Effector memory CD4-positive, alpha-beta T cell (primary cell): ENCODE results near the gene STEAP1B.
"Not testable (repeated sequence)": the region's sequence is repeated elsewhere in the genome, so short reads cannot be mapped to it uniquely, and the experiment has no call there.

ENCODE experiments used
- DNase-seq, 3 donors: peaks; one replicate each; pipeline ENCODE4 v3.0.0-alpha.2; 2020
- H3K27ac ChIP-seq: 2 replicates; pipeline ENCODE4 v1.7.0; 2013; ENCODE audit warnings: mild to moderate bottlenecking, low read length, moderate library complexity; ENCODE audit not compliant: insufficient read depth, poor library complexity, severe bottlenecking
- H3K27me3 ChIP-seq: replicated peaks from 2 replicates; pipeline ENCODE4 v1.7.0; 2013; ENCODE audit warnings: mild to moderate bottlenecking, low read length; ENCODE audit not compliant: insufficient read depth, control insufficient read depth, poor library complexity, severe bottlenecking
- H3K36me3 ChIP-seq: 2 replicates; pipeline ENCODE4 v1.7.0; 2013; ENCODE audit warnings: mild to moderate bottlenecking, low read length, moderate library complexity; ENCODE audit not compliant: control insufficient read depth, insufficient read depth
- H3K4me1 ChIP-seq: 2 replicates; pipeline ENCODE4 v1.7.0; 2013; ENCODE audit warnings: low read length, mild to moderate bottlenecking; ENCODE audit not compliant: control insufficient read depth, insufficient read depth, poor library complexity, severe bottlenecking
- H3K4me3 ChIP-seq: 2 replicates; pipeline ENCODE4 v1.7.0; 2013; ENCODE audit warnings: low read length, low read depth, mild to moderate bottlenecking; ENCODE audit not compliant: insufficient read depth, poor library complexity, severe bottlenecking
- H3K9me3 ChIP-seq: 2 replicates; pipeline ENCODE4 v1.7.0; 2013; ENCODE audit warnings: mild to moderate bottlenecking, low read length, moderate library complexity; ENCODE audit not compliant: control insufficient read depth
- total RNA-seq, 3 donors: gene quantifications; one replicate each; lab custom pipeline; 2026; lab: John Stamatoyannopoulos, UW

STEAP1B gene
- 0 reads per million in 3 donors for total RNA-seq

DNA sequence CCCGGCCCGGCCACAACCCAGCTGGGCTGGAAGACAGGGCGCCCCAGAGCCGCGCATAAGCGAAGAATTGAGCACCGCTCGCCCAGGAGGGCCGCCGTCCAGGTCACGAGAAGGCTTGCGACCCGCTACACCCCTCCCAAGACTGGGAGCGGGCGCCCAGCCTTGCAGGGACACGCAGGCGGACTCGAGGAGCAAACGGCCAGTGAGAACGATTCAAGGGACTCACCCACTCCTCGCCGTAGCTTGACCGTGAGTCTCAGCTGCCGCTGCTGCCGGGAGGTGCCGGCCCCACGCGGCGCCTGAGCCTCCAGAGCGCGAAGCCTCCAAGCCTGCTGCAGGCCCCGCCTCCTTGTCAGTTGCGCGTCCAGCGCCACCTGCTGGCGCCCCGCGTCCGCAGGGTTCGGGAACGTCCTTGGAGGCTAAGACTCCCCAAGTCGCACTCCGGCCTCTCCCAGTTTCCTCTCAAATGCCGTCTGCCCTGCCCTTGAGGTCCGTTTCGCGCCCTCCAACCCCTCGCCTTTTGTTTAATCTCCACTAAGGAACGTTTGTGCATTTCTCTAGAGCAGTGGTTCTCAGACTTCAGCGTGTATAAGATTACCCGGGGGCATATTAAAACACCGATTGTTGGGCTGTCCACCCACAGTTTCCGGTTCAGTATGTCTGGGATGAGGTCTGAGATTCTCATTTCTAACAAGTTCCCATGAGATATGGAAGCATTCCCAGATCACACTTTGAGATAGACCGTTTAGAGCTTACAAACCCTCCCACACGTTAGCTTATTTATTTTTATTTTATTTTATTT is at the start of gene STEAP1B:
TSS of gene STEAP1B (minus strand) at position 301 of the 802 bp plus-strand sequence. CDS start 5,333 bp downstream, outside the sequence.
- peak; percentile 50 to 67 (median 55) for DNase-seq
- not testable (repeated sequence) for H3K4me1 ChIP-seq, H3K27ac ChIP-seq, H3K27me3 ChIP-seq, H3K9me3 ChIP-seq, H3K36me3 ChIP-seq
- peak within 1 kb of the TSS; percentile 25 for H3K4me3 ChIP-seq

- peaks cover 4% of the 10 kb centered on the region for H3K27me3 ChIP-seq
- DNase-seq, result no peak
- H3K4me3 ChIP-seq, result no peak overlapping the region
- H3K27ac ChIP-seq, result no peak overlapping the region
- H3K9me3 ChIP-seq, result no peaks in the 10 kb centered on the region
- H3K4me1 ChIP-seq, result peaks cover 3% of the 10 kb centered on the region
- H3K36me3 ChIP-seq, result no peaks in the 10 kb centered on the region
Measured at GRCh38 chr7:22549051-22549450, 49.1 kb upstream of the STEAP1B start.

DNA sequence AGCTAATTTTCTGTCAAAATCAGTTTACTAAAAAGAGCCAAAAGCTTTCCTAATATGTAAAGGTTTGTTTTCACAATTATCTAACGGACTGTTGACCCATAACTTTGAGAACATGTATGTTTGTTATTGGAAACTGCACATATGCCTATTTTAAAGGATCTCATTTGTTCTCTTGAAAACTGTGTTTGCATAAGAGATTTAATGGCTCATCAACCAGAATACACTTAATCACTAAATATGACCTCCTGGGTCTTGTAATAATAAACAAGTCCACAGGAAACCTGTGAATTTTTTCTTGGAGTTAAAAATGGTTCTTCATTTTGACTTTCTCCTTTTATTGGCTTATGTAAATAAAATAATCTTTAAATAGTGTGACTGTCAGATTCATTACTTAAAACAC is 48.3 kb upstream of the STEAP1B start:
- Histone ChIP-seq H3K9me3 (no peaks in the 10 kb centered on the region), H3K4me3 (no peak overlapping the region), H3K27me3 (peaks cover 4% of the 10 kb centered on the region), H3K36me3 (no peaks in the 10 kb centered on the region), H3K27ac (no peak overlapping the region), H3K4me1 (peaks cover 3% of the 10 kb centered on the region)
- no peak for DNase-seq

DNA sequence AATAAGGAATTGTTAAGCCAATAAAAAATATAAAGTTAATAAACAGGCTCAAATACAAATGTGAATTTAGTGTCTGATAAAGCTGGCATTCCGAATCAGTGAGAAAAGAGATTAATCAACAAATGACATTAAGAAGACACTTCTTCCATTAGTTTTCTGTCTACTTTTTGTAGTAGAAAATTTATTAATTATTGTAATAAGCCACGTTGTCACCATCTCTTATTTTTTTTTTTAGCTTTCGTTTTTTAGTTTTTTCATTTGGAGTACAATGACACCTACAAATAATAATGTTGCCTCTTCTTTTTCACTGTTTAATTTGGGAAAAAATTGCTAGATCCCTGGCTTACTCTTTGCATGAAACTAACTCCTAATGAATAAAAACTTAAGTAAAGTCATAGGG is 46.8 kb upstream of the STEAP1B start:
- peaks cover 3% of the 10 kb centered on the region for H3K4me1 ChIP-seq
- H3K27ac ChIP-seq, result no peak overlapping the region
- no peaks in the 10 kb centered on the region for H3K36me3 ChIP-seq
- peaks cover 4% of the 10 kb centered on the region for H3K27me3 ChIP-seq
- H3K4me3 ChIP-seq, result no peak overlapping the region
- no peak for DNase-seq
- no peaks in the 10 kb centered on the region for H3K9me3 ChIP-seq

DNA sequence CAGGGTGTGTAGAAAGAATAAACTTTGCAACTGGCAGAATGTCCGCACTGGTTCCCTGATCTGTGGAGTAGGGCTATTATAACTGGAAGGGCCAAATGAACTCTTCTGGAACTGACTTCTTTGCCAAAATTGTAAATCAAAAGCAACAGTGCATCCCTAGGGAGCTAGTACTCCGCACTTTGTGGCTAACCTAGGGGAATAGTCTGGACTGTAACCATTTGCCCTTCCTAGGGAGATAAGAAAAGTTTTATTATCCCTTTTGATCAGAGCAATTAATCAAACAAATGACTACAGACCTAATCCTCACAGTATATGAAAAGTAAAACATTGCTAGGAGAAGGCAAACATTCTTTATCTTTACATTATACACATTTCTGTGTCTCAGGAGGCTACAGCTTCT is 45.5 kb upstream of the STEAP1B start:
- Histone ChIP-seq H3K27me3 (peaks cover 4% of the 10 kb centered on the region), H3K27ac (no peak overlapping the region), H3K9me3 (no peaks in the 10 kb centered on the region), H3K4me1 (peaks cover 3% of the 10 kb centered on the region), H3K36me3 (no peaks in the 10 kb centered on the region), H3K4me3 (no peak overlapping the region)
- no peak for DNase-seq

- Histone ChIP-seq H3K36me3 (no peaks in the 10 kb centered on the region), H3K4me3 (no peak overlapping the region), H3K27me3 (peaks cover 4% of the 10 kb centered on the region), H3K27ac (no peak overlapping the region), H3K9me3 (no peaks in the 10 kb centered on the region), H3K4me1 (no peaks in the 10 kb centered on the region)
- no peak for DNase-seq
Measured at GRCh38 chr7:22544245-22544644, 44.3 kb upstream of the STEAP1B start.

- Histone ChIP-seq H3K36me3 (no peaks in the 10 kb centered on the region), H3K9me3 (no peaks in the 10 kb centered on the region), H3K4me1 (no peaks in the 10 kb centered on the region), H3K4me3 (no peak overlapping the region), H3K27me3 (peaks cover 4% of the 10 kb centered on the region), H3K27ac (no peak overlapping the region)
- no peak for DNase-seq
Measured at GRCh38 chr7:22543169-22543568, 43.2 kb upstream of the STEAP1B start.

GRCh38 chr7:22542669-22543068 is 42.7 kb upstream of the STEAP1B start:
- Histone ChIP-seq H3K4me1 (no peaks in the 10 kb centered on the region), H3K4me3 (no peak overlapping the region), H3K9me3 (no peaks in the 10 kb centered on the region), H3K27ac (no peak overlapping the region), H3K27me3 (peaks cover 4% of the 10 kb centered on the region), H3K36me3 (no peaks in the 10 kb centered on the region)
- no peak for DNase-seq

DNA sequence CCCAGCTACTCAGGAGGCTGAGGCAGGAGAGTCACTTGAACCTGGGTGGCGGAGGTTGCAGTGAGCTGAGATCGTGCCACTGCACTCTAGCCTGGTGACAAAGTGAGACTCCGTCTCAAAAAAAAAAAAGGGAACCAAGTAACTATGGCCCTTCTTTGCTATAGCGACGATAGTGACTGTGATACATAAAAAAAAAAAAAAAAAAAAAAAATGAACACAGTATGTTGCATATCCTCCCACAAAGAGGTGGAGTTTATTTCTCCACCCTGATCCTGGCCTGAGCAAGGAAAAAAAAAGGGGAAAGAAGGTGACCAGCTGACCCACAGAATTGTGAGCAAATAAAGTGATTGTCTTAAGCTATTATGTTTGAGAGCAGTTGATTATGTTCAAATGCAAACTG is 42.3 kb upstream of the STEAP1B start:
- no peak for DNase-seq
- Histone ChIP-seq H3K27ac (no peak overlapping the region), H3K4me1 (no peaks in the 10 kb centered on the region), H3K27me3 (peaks cover 4% of the 10 kb centered on the region), H3K9me3 (no peaks in the 10 kb centered on the region), H3K4me3 (no peak overlapping the region), H3K36me3 (no peaks in the 10 kb centered on the region)

DNA sequence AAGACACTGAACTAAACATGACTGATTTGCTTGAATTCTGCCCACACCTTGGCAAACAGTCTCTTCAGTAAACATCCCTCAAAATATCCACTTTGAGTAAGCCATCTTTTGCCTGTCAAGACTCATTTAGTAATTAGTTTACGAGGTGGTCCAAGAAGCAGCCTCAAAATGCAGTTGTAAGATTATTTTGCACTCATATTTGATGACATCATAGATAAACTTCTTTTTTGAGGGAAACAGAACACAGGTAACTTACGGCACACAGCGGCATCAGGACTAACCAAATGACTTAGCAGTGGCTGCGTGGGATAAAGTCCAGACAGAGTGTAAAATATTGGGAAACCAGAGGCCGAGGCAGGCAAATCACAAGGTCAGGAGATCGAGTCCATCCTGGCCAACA is 41.8 kb upstream of the STEAP1B start:
- no peak for DNase-seq
- H3K9me3 ChIP-seq, result no peaks in the 10 kb centered on the region
- no peak overlapping the region for H3K27ac ChIP-seq
- H3K4me3 ChIP-seq, result no peak overlapping the region
- no peaks in the 10 kb centered on the region for H3K36me3 ChIP-seq
- H3K27me3 ChIP-seq, result peaks cover 4% of the 10 kb centered on the region
- H3K4me1 ChIP-seq, result no peaks in the 10 kb centered on the region
